GM12873 (cell line): ENCODE results near the gene MGA.

Experiments used
- TF ChIP-seq, protein P1 (sequence below): IDR thresholded peaks from 2 replicates; pipeline ENCODE4 v1.5.1; 2012; ENCODE audit warnings: low read depth, mild to moderate bottlenecking, moderate library complexity, low read length, control low read depth; ENCODE audit not compliant: insufficient read depth; ENCODE audit errors: missing control alignments

The MGA gene

GRCh38 chr15:41647262-41647661 is 12.9 kb upstream of the MGA start:
- TF ChIP-seq, protein P1, sequence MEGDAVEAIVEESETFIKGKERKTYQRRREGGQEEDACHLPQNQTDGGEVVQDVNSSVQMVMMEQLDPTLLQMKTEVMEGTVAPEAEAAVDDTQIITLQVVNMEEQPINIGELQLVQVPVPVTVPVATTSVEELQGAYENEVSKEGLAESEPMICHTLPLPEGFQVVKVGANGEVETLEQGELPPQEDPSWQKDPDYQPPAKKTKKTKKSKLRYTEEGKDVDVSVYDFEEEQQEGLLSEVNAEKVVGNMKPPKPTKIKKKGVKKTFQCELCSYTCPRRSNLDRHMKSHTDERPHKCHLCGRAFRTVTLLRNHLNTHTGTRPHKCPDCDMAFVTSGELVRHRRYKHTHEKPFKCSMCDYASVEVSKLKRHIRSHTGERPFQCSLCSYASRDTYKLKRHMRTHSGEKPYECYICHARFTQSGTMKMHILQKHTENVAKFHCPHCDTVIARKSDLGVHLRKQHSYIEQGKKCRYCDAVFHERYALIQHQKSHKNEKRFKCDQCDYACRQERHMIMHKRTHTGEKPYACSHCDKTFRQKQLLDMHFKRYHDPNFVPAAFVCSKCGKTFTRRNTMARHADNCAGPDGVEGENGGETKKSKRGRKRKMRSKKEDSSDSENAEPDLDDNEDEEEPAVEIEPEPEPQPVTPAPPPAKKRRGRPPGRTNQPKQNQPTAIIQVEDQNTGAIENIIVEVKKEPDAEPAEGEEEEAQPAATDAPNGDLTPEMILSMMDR, result no peak

DNA sequence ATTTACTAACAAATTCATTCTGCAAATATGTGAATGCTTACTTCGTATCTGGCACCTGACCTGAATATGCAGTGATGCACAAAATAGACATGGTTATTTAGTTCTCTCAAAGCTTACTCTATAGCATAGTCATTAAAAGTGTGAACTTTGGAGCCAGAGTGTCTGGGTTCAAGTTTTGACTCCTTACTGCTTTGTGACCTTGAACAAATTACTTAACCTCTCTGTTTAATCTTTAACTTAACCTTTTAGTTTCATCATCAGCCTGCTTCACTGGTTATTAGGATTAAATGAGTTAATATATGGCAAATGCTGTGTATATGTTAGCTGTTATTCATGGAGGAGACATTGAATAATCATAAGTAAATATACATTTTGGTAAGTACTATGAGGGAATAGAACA is 12.1 kb upstream of the MGA start:
- TF ChIP-seq, protein P1, result no peak

DNA sequence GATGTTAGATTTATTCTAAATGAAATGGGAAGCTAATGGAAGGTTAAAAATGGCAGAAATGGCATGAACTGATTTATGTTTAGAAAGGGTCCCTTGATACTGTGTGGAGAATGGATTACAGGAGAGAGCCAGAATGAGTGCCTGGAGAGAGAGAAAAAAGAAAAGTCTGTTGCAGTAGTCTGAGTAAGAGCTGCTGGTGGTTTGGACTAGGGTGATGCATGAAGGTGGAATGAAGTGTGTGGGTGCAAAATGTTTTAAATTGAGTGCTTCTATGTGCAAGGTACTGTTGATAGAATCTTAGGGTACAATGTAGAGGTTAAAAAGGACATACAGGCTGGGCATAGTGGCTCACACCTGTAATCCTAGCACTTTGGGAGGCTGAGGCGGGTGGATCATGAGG is 11.4 kb upstream of the MGA start:
- TF ChIP-seq, protein P1, result no peak

DNA sequence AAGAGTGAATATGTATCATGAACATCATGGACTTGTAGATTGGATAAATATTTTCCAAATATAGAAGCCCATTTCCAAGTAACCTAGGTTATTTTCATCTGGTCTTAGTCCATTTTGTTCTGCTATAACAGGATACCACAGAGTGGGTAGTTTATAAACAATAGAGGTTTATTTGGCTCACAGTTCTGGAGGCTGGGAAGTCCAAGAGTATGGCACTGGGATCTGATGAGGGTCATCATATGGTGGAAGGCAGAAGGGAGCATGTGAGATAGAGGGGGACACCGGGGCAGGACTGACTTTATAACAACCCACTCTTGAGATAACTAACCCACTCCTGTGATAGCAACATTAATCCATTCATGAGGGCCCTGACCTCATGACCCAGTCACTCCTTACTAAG is 9.4 kb upstream of the MGA start:
- TF ChIP-seq, protein P1, result no peak

DNA sequence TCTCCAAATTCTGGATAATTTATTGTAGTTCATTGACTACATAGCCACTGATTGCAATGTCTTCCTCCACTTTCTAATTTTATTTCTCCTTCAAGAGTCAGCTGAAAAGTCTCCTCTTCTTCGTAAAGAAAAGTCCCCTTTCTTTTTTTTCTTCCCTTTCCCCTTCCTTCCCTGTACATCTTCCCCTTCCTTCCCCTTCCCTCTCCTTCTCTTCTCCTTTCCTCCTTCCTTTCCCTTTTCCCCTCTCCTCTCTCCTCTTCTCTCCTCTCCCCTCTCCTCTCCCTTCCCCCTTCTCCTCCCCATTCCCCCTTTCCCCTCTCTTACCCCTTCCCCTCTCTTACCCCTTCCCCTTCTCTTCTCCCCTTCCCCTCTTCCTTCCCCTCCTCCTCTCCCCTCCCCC is 8.8 kb upstream of the MGA start:
- TF ChIP-seq, protein P1, result no peak

DNA sequence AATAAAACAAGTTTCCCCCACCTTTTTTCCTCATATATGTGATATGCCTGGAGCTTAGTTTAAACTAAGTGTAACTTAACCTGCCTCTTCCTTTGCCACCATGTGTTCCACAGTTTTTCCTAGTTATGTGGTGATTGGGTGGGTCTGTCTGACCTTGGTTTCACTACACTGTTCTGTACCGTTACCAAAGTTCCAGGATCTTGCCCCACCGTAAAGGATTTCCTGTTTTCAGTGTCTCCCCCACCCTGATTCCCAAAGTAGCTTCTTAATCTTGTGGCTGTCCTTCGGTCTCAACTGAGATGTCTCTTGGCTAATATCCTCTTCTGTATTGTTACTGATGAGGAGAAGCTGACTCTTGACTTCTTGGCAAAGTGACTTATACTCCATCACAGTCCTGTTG is 6.4 kb upstream of the MGA start:
- TF ChIP-seq, protein P1, result no peak

DNA sequence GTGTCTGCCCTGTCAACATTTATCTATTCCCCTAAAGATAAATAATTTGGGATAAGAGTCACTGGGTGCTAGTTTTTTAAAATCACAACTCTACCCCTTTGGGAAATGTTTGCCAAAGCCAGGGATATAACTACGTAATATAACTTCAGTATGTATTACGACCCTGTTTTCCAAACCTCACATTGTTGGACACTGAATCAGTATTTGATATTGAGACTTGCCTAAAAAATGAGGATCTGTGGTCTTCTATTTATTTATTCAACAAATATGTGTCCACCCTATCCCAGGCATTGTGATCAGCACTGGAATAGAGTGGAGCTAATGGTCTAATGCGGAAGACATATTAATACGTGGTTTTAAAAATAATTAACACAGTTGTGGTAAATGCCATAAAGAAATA is 4.5 kb upstream of the MGA start:
- TF ChIP-seq, protein P1, result no peak
